ENCODE data around the gene DAPK3. TPM values are rescaled to one million over a fixed set of nuclear protein-coding genes. Genes with fewer than 3 reads are reported as not detected.
"Not testable (repeated sequence)": the region's sequence is repeated elsewhere in the genome, so short reads cannot be mapped to it uniquely, and the experiment has no call there.

Gene DAPK3
- total RNA-seq, 1 experiment from 2014 or later, result 66.6 TPM

GRCh38 chr19:4012092-4012974 lies 41.4 kb upstream of the DAPK3 start:
- no peak overlapping the region for H3K4me3 ChIP-seq (ENCODE audit: low read depth in 2 of 2, low read length in 2 of 2)
- H3K27ac ChIP-seq (ENCODE audit: low read length), result no peak overlapping the region
- H3K36me3 ChIP-seq (ENCODE audit: control insufficient read depth, insufficient read depth, low read length), result 0 out of 2 replicates have a peak, but pooled peaks cover 2% of the 10 kb centered on the region
- DNase-seq (ENCODE audit: low read depth, low spot score) (no peak), ATAC-seq (no peak)
- TF ChIP-seq, protein P1, sequence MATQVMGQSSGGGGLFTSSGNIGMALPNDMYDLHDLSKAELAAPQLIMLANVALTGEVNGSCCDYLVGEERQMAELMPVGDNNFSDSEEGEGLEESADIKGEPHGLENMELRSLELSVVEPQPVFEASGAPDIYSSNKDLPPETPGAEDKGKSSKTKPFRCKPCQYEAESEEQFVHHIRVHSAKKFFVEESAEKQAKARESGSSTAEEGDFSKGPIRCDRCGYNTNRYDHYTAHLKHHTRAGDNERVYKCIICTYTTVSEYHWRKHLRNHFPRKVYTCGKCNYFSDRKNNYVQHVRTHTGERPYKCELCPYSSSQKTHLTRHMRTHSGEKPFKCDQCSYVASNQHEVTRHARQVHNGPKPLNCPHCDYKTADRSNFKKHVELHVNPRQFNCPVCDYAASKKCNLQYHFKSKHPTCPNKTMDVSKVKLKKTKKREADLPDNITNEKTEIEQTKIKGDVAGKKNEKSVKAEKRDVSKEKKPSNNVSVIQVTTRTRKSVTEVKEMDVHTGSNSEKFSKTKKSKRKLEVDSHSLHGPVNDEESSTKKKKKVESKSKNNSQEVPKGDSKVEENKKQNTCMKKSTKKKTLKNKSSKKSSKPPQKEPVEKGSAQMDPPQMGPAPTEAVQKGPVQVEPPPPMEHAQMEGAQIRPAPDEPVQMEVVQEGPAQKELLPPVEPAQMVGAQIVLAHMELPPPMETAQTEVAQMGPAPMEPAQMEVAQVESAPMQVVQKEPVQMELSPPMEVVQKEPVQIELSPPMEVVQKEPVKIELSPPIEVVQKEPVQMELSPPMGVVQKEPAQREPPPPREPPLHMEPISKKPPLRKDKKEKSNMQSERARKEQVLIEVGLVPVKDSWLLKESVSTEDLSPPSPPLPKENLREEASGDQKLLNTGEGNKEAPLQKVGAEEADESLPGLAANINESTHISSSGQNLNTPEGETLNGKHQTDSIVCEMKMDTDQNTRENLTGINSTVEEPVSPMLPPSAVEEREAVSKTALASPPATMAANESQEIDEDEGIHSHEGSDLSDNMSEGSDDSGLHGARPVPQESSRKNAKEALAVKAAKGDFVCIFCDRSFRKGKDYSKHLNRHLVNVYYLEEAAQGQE (IDR thresholded peaks at IDR 0.05; ENCODE audit: insufficient read depth in 1 of 2, low read depth in 2 of 2, low read length in 1 of 2), result no peak
- TF ChIP-seq SIN3A (IDR thresholded peaks at IDR 0.05; ENCODE audit: borderline replicate concordance, insufficient read depth, low read depth, low read length), result no peak
- H3K4me1 ChIP-seq (ENCODE audit: control insufficient read depth, insufficient read depth, low read length), result peaks cover 12% of the 10 kb centered on the region
- H3K27me3 ChIP-seq (ENCODE audit: control insufficient read depth, insufficient read depth, low read length), result no peaks in the 10 kb centered on the region
- H3K9me3 ChIP-seq (ENCODE audit: control insufficient read depth, insufficient read depth, low read depth, low read length), result no peaks in the 10 kb centered on the region
- intact Hi-C loops (cut with micrococcal nuclease; ENCODE audit: unreplicated experiment) (no loop called here), in situ Hi-C loops (cut with HindIII; ENCODE audit: low pct_unique_long_range_greater_than_20kb, low sequenced_read_pairs) (no loop called here)
- CTCF ChIA-PET, result no interaction called here
- BruUV-seq (replicated peaks), result no TSS peak
- POLR2A ChIA-PET, result no interaction called here

- ATAC-seq, CTCF ChIA-PET: not testable (repeated sequence)
These were observed 40.5 kb upstream of the DAPK3 start for GRCh38 chr19:4011430-4011829.

GRCh38 chr19:4010808-4011110 lies 39.9 kb upstream of the DAPK3 start:
- TF ChIP-seq, protein P1 (IDR thresholded peaks at IDR 0.05; ENCODE audit: insufficient read depth in 1 of 2, low read depth in 2 of 2, low read length in 1 of 2), result no peak
- TF ChIP-seq SIN3A (IDR thresholded peaks at IDR 0.05; ENCODE audit: borderline replicate concordance, insufficient read depth, low read depth, low read length), result no peak
- TF ChIP-seq CTCF (IDR thresholded peaks at IDR 0.05), result no peak
- no peak for TF ChIP-seq TCF7L2 (IDR thresholded peaks at IDR 0.05; ENCODE audit: low read depth, low read length)
- no peak for TF ChIP-seq POLR2AphosphoS5 (IDR thresholded peaks at IDR 0.05; ENCODE audit: low read depth, low read length)
- BruUV-seq (replicated peaks), result no TSS peak
- ChIA-PET POLR2A (no interaction called here), CTCF (no interaction called here)
- Histone ChIP-seq H3K4me1 (ENCODE audit: control insufficient read depth, insufficient read depth, low read length) (peaks cover 16% of the 10 kb centered on the region), H3K4me3 (ENCODE audit: low read depth in 2 of 2, low read length in 2 of 2) (no peak overlapping the region), H3K27ac (ENCODE audit: low read length) (no peak overlapping the region), H3K36me3 (ENCODE audit: control insufficient read depth, insufficient read depth, low read length) (0 out of 2 replicates have a peak, but pooled peaks cover 2% of the 10 kb centered on the region), H3K27me3 (ENCODE audit: control insufficient read depth, insufficient read depth, low read length) (no peaks in the 10 kb centered on the region), H3K9me3 (ENCODE audit: control insufficient read depth, insufficient read depth, low read depth, low read length) (no peaks in the 10 kb centered on the region)
- DNase-seq (ENCODE audit: low read depth, low spot score) (no peak), ATAC-seq (no peak)
- intact Hi-C loops (cut with micrococcal nuclease; ENCODE audit: unreplicated experiment), result no loop called here
- in situ Hi-C loops (cut with HindIII; ENCODE audit: low pct_unique_long_range_greater_than_20kb, low sequenced_read_pairs), result no loop called here

More at GRCh38 chr19:4011430-4011829, 40.5 kb upstream of the DAPK3 start:
- in situ Hi-C loops (cut with HindIII; ENCODE audit: low pct_unique_long_range_greater_than_20kb, low sequenced_read_pairs); BruUV-seq (replicated peaks); H3K27me3 ChIP-seq (ENCODE audit: control insufficient read depth, insufficient read depth, low read length); POLR2A ChIA-PET; H3K9me3 ChIP-seq (ENCODE audit: control insufficient read depth, insufficient read depth, low read depth, low read length); H3K36me3 ChIP-seq (ENCODE audit: control insufficient read depth, insufficient read depth, low read length); intact Hi-C loops (cut with micrococcal nuclease; ENCODE audit: unreplicated experiment); H3K27ac ChIP-seq (ENCODE audit: low read length); H3K4me3 ChIP-seq (ENCODE audit: low read depth in 2 of 2, low read length in 2 of 2); DNase-seq (ENCODE audit: low read depth, low spot score): not testable (repeated sequence)
- peaks cover 16% of the 10 kb centered on the region for H3K4me1 ChIP-seq (ENCODE audit: control insufficient read depth, insufficient read depth, low read length)
